Fibroblast of the conjunctiva (primary cell): ENCODE data around the gene CSF1R.

Experiments
- DNase-seq: peaks from one replicate; pipeline ENCODE4 v3.0.0-alpha.2; 2010; ENCODE audit warnings: low read depth

CSF1R gene

DNA sequence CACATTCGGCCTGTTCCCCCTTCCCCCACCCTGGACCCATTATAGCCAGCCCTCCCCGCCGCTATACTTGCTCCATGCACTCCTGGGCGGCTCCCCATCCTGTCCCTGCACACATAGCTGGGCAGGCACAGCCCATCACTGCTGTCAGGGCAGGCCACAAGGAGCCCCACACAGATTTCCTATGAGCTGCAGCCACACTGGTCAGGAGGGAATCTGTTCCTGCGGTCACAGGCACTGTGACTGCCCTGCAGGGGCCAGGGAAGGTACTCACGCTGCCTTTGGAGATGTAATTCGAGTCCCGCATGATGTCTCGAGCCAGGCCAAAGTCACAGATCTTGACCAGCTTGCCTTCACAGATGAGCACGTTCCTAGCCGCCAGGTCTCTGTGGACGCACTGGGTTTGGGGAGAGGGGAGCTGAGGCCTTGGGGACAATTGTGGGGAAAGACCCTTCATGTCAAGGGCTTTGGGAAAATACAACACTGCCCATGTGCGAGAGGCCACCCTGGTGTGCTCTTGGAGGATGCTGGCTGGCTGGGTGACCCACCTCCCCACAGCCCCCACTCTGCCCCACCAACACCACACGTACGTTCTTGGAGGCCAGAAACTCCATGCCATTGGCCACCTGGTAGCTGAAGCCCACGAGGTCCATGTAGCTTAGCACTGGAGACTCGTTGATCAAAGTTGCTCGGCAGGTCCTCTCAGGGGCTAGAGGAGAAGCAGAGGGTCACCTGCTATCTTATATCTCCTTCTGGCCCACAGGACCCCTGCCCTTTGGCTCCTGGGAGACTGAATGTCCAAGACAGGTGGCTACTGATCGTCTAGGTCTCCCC lies 34.5 kb upstream of the CSF1R start:
- DNase-seq: no peak

DNA sequence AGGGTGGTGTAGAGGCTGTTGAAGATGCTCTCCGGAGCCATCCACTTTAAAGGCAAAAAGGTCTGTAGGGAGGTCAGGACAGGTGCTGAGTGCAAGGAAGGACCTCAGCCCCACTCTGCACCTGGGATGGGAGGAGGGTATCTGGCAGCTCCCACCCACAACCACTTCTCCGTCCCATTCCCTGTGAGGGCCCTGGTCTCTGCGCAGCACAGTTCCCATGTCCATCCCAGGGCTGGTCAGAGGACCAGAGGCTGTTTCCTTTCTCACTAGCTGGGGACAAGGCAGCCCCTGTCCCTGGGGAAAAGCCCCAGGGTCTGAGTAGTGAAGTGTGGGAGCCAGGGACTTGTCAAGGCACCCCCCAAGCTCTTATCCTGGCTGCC lies 33.7 kb upstream of the CSF1R start:
- DNase-seq: no peak

- no peak for DNase-seq
Measured at GRCh38 chr5:150119421-150120061, 33.2 kb upstream of the CSF1R start.

DNA sequence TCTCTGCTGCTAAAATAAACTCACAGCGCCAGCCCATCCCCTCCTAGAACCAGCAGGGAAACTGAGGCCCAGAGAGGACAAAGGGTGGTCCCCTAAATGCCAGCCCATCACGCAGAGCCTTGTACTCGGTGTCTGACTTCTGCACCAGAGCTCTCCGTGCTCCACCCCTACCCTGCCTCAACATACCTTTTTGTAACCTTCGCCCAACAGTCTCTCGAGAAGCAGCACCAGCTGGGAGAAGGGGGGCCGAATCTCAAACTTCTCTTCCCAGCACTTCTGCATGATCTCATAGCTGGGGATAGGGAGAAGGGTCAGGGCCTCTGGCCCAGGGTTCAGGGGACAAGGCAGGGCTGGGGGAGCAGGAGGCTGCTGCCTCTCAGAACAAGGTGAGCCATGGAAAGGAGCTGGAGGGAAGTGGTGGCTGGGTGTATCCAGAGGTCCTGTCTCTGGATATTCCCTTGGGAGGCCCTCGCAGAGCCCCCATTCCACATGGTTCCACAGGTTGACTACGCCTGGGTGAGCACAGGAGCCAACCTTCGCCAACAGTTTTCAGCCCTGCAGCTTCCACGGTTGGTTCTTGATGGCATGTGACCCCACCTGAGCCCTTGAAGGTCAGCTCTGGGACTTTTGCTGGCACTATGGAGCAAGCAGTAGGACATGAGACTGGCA lies 32.3 kb upstream of the CSF1R start:
- no peak for DNase-seq

GRCh38 chr5:150117945-150118560 lies 31.7 kb upstream of the CSF1R start:
- DNase-seq: no peak

GRCh38 chr5:150116667-150117400 lies 30.5 kb upstream of the CSF1R start:
- no peak for DNase-seq

DNA sequence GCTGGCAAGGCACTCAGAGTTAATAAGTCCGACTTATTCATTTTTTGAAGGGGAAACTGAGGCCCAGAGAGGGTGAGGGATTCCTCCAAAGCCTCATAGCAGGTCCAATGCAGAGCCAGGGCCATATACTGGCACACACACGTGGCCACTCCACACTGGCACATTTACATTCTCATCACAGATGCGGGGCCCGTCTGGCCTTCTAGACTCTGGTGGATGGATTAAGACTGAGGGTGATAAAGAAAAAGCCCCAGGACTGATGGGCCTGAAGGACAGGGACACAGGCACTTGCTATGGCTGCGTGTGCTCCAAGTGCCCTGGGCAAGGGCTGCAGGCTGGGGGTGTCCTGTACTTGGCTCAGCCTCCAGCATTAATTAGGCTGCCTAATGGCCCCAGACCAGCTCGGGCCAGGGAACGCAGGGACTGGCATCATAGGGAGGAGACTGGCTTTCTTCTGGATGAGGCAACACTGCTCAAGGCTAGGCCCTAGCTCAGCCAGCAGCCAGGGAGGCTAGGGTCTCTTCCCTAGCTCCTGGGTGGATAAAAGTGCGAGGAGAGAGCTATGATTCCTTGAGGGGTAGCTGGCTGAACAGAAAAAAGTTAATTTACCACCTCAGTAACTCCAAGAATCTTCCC lies 28.5 kb upstream of the CSF1R start:
- no peak for DNase-seq

DNA sequence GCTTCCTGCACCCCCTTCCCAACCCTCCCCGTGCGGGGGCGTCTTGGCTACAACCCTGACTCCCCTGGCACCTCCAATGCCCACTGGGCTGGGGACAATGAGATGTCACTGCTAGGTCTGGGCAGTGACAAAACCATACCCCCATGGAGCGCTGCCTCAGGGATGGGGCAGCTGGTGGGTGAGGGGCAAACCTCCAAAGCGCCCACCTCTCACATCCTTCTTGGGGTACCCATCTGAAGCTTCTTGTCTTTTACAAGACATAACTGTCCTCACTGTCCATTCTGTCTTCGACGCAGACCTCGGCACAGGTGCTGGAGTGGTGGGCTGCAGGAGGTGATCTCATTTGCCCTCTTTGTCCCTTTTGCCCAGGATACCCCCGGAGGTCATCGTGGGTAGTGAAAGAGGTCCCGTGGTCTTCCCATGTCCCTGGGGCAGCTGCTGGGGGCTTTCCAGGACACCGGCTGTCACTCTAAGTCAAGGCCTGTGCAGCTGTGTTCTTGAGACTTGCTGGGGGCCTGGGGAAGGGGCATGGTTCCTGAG lies 27.8 kb upstream of the CSF1R start:
- no peak for DNase-seq

DNA sequence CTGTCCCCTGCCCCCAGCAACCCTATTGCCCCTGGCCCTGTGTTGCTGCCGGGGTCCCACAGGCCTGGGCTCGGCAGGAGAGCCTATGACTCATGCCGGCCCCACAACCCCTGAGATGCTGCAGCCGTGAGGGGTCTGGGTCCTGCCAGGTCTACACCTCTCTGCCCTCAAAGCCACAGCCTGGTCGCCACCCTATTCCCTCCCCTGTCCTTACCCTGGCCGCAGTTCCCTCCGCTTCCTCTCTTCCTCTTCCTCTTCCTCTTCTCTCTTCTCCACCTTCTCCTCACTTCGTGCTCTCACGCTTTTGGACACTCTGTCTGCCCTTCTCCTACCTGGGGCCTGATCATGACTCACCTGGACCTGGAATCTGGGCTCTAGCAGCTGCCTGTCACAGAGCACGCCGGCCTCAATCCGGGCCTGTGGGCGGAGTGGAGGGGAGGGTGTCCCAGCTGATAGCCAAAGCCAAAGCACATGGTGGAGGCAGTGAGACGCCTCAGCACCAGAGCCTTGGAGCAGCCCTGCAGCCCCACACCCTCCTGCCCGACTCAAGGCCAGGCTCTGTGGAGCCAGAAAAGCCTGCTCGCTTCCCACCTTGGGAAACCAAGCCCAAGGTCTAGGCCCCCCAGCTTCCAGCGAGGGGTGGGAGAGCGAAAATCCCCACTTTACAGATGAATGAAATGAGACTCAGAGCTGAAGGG lies 26.8 kb upstream of the CSF1R start:
- no peak for DNase-seq

- peak; percentile 62 for DNase-seq
Measured at GRCh38 chr5:150112201-150113046, 26.1 kb upstream of the CSF1R start.

DNA sequence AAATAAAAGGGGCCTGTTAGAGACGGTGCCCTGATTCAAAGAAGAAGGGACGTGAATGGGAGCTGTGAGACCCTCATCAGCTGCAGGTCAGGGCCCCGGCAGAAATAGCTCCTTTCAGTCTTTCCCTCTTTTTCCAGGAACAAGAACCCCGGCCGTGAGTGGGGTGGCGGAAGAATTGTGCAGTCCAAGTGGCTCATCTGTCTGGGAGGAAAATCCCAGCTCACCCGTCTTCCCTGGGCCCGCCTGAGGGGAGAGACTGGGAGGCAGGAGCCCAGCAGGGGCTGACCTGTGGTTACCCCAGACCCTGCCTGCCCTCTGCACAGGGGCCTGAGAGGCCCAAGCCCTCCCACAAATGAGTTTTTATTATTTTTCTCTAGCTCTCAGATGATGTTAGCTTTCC lies 24.8 kb upstream of the CSF1R start:
- DNase-seq: no peak

DNA sequence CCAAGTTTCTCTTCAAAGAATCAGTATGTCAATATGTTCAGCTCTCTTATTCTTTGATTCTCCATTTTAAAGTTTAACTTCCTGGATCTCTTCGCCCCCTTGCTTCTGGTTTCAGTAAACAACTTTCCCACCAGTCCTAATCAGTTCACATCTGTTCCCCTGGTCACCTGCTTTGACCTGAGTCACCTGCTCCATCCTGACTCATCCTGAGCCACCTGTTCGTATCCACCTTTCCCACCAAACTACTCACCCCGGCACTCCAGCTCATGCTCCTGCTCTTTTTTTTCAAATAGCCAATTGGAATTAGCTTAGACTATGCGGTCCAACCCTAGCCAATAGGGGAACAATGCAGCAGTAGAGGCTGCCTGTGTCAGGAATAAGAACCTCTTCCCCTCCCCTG lies 23.6 kb upstream of the CSF1R start:
- no peak for DNase-seq

DNA sequence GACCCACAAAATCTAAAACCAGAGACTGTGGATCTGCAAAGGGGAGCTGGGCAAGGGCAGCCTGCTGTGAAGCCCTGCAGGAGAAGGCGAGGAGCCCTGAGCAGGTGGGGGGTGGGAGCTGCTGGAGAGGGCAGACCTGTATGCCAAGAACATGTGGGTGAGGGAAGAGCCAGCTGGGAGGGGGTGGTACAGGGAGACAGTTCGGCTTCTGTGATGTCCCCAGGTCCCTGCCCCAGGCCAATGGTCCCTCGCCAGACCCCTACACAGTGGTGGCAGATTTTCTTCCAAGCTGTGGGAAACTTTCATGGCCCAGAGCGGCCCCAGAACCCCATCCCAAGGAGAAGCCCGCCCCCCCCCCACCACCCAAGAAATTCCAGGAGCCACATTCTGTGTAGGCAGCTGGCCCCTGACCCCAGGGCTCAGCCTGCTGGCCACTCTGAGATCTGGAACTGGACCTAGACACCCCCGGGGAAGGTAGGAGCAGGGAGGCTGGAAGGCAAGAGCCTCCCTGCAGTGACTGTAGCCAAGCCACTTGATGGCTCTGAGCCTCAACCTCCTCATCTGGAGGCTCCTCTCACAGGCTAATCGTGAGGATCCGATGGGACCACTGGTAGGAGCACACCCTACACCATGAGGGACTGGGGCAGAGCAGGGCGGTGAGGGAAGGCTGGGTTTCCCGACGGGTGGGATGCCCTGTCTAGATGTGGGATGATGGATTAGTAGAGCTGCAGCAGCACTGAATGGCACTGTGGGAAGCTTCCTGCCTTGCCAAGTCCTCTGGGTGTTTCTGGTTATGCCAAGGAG lies 22.6 kb upstream of the CSF1R start:
- no peak for DNase-seq

GRCh38 chr5:150107909-150108447 lies 21.6 kb upstream of the CSF1R start:
- peak; percentile 78 for DNase-seq

DNA sequence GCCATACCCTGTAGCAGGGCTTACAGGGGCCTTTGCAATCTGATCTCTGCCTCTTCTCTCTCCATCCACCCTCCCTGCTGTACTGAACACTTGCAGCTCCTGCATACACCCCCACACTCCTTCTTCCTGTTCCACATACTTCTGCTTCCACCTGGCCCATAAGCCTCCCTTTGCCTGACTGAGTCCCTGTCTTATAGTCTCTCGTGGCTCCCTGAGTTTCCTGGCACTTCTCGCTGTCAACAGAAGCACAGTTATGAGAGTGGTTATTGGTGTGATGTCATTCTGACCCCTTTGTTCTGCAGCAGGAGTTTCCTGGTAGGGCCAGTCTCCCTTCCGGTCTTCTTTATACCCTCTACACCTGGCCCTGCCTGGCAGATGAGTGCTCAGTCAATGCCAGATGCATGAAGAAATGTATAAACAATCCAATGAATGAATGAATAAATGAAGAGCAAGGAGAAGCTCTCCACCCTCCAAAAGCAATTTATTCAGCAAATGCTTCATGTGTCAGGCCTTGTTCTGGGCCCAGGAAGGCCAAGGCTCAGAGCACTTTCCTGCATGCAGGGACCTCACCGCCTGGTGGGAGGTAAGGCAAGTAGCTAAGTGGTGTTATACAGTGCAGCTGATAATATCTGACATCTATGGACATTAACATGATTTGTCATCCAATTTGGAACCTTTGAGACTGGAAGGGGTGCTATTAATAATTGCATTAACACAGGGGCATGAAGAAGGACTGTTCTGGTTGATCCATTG lies 20.5 kb upstream of the CSF1R start:
- DNase-seq: no peak

- DNase-seq: no peak
Measured at GRCh38 chr5:150105928-150106615, 19.7 kb upstream of the CSF1R start.

GRCh38 chr5:150104550-150104870 lies 18.2 kb upstream of the CSF1R start:
- DNase-seq: no peak
